Uterus (tissue), 2 donors: ENCODE results near the gene YAE1.

ENCODE experiments used
- CTCF ChIP-seq, 4 experiments: fragments of 200-600 bp in 2 of 4; fragments of 450-650 bp in 2 of 4; sonication (generic) in 2 of 4; IDR thresholded peaks; one replicate each; pipeline ENCODE4 v1.5.1; 2016 to 2019; ENCODE audit warnings: antibody characterized with exemption in 4 of 4, mild to moderate bottlenecking in 2 of 4, moderate library complexity in 1 of 4
- POLR2A ChIP-seq, 2 donors: fragments of 450-650 bp; IDR thresholded peaks; one replicate each; pipeline ENCODE4 v1.6.1; 2016; ENCODE audit warnings: antibody characterized with exemption in 2 of 2, mild to moderate bottlenecking in 1 of 2, moderate library complexity in 1 of 2

- no peak for TF ChIP-seq CTCF (IDR thresholded peaks at IDR 0.05)
- TF ChIP-seq POLR2A (IDR thresholded peaks at IDR 0.05): no peak
Observed at GRCh38 chr7:39530971-39531370, 35.2 kb upstream of the YAE1 start.
